ENCODE measurements around the gene NUDT21.

NUDT21 gene

DNA sequence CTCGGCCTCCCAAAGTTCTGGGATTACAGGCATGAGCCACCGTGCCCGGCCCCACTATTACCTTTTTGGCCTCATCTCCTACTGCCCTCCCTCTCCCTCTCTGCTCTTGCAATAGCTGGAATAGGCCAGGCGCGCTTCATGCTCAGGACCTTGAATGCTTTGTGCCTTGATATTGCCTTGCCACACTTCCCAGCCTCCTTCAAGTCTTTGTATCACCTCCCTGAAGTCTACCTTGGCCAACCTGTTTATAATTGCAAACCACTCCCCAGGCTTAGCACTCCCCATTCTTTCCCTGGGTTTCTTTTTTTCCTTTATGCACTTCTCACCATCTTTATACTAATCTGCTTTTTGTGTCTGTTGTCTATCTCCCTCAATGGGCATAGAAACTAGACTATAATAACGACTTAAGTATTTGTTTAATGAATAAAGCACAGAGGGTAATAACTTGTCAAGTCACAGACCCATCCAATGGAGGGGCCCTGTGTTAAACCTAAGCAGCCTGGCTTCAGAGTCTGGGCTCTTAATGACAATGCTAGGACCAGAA, 6.9 kb upstream of the NUDT21 start:
- H3K4me3 ChIP-seq (ENCODE audit: low read depth in 1 of 2, low read length in 2 of 2) = no peak overlapping the region
- H3K27me3 ChIP-seq (ENCODE audit: low read depth, low read length) = no peaks in the 10 kb centered on the region
- no peaks in the 10 kb centered on the region for H3K9me3 ChIP-seq (ENCODE audit: control insufficient read depth in 1 of 2, low read length in 2 of 2)
- peaks cover 45 to 69% of the 10 kb centered on the region in 2 donors for H3K36me3 ChIP-seq (ENCODE audit: control insufficient read depth in 1 of 2, insufficient read depth in 2 of 2, low read length in 2 of 2)
- peaks cover 0 to 4% of the 10 kb centered on the region in 2 donors for H3K4me1 ChIP-seq (ENCODE audit: control insufficient read depth in 1 of 2, insufficient read depth in 2 of 2, low read length in 2 of 2)
- no peak overlapping the region for H3K27ac ChIP-seq (ENCODE audit: low read length)

DNA sequence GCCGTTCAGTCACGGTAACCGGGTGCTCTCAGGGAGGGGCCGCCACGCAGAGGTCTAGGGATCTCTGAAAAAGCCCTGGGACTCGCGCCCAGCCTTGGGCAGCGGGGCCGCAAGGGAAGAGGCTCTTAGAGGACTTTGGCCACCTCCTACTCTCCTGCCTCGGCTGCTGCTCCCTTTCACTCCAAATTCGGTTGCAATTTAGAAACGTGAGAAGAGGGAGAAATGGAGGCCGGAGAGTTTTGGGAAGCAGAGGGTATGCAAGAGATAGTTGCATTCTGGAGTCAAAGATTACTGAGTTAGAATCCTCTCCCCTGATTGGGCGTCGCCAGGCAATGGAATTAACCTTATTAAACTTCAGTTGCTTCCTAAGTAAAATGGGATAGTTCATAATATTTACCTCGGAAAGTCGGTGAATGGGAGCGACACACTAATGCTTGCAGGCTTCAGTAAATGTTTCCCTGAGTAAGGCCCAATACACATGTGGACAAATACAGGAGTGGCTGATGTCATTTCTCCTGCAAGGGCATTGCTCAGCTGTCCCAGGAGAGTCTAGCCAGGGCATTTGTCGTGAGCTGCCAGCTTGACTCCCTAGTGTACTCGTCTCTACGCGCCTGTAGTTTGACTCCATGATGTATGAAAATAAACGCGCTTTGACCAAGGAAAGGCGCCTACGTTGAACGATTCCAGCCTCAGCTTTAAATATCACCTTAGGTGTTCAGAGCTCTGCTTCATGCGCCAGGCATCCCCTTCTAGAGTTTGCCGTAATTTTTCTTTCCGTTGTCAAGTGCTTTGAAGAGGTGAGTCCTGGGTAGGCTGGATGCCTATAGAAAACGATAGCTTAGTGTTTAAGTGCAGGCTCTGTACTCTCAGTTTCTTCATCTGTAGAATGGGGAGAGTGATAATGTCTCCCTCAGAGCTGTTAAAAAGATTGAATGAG, 889 bp upstream of the NUDT21 start:
- Histone ChIP-seq H3K9me3 (ENCODE audit: control insufficient read depth in 1 of 2, low read length in 2 of 2) (no peaks in the 10 kb centered on the region), H3K36me3 (ENCODE audit: control insufficient read depth in 1 of 2, insufficient read depth in 2 of 2, low read length in 2 of 2) (peaks cover 28 to 35% of the 10 kb centered on the region in 2 donors), H3K27ac (ENCODE audit: low read length) (peak overlapping the region; percentile 82), H3K27me3 (ENCODE audit: low read depth, low read length) (no peaks in the 10 kb centered on the region), H3K4me1 (ENCODE audit: control insufficient read depth in 1 of 2, insufficient read depth in 2 of 2, low read length in 2 of 2) (peaks cover 18 to 30% of the 10 kb centered on the region in 2 donors), H3K4me3 (ENCODE audit: low read depth in 1 of 2, low read length in 2 of 2) (peak overlapping the region; percentile 98 to 99)

DNA sequence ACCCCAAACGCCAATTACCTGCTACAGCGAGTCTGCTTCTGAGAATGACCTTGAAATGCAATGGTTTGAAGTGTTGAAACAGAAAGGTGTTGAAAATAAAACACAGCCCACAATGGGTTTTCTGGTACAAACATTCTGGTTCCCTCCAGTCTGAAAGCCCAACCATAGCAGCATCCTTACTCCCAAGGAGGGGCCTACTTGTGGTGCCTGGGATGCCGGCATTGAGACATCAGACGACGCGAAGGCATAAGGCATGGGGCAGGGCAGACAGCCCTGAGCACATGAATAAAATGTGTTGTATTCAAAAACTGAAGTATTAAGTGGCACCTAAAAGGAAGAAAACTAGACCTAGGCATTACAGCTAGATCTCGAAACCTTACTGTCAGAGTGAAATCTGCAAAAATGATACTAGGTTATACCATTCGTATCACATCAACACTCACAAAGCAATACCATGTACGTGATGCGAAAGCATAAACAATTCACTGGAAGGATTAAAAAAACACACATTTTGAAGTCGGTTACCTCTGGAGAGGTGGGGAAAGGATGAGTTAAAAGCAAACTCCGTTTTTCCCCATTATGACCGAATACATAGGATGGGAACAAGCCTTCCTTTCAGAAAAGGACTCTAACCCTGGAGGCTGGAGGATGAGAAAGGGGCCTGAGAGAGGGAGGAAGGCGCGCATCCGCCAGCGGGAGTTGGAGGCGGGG, 702 bp downstream of the NUDT21 start:
- H3K4me1 ChIP-seq (ENCODE audit: control insufficient read depth in 1 of 2, insufficient read depth in 2 of 2, low read length in 2 of 2) = peaks cover 18 to 30% of the 10 kb centered on the region in 2 donors
- no peaks in the 10 kb centered on the region for H3K27me3 ChIP-seq (ENCODE audit: low read depth, low read length)
- H3K27ac ChIP-seq (ENCODE audit: low read length) = peak overlapping the region; percentile 70
- peak overlapping the region; percentile 98 to 99 for H3K4me3 ChIP-seq (ENCODE audit: low read depth in 1 of 2, low read length in 2 of 2)
- no peaks in the 10 kb centered on the region for H3K9me3 ChIP-seq (ENCODE audit: control insufficient read depth in 1 of 2, low read length in 2 of 2)
- peaks cover 20 to 30% of the 10 kb centered on the region in 2 donors for H3K36me3 ChIP-seq (ENCODE audit: control insufficient read depth in 1 of 2, insufficient read depth in 2 of 2, low read length in 2 of 2)

DNA sequence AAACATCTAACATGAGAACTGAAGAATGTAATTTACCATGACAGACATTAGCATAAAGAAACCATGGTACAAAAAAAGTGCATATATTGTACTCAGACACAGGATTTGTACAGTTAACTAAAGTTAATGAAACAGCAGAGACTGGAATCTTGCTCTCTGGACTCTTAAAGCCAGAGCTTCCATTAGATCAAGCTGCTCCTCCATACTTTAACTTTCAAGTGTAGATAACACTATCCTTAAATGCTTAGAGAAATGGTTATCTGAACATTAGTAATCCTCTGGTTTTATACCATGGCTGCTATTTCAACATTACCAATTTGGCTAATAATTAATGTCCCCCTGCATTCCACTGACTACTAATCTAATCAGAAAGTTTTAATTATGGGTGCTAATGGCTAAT, 3.1 kb downstream of the NUDT21 start:
- Histone ChIP-seq H3K27me3 (ENCODE audit: low read depth, low read length) (no peaks in the 10 kb centered on the region), H3K36me3 (ENCODE audit: control insufficient read depth in 1 of 2, insufficient read depth in 2 of 2, low read length in 2 of 2) (peaks cover 19 to 20% of the 10 kb centered on the region in 2 donors), H3K4me3 (ENCODE audit: low read depth in 1 of 2, low read length in 2 of 2) (no peak overlapping the region), H3K27ac (ENCODE audit: low read length) (no peak overlapping the region), H3K9me3 (ENCODE audit: control insufficient read depth in 1 of 2, low read length in 2 of 2) (no peaks in the 10 kb centered on the region), H3K4me1 (ENCODE audit: control insufficient read depth in 1 of 2, insufficient read depth in 2 of 2, low read length in 2 of 2) (peaks cover 18 to 26% of the 10 kb centered on the region in 2 donors)

DNA sequence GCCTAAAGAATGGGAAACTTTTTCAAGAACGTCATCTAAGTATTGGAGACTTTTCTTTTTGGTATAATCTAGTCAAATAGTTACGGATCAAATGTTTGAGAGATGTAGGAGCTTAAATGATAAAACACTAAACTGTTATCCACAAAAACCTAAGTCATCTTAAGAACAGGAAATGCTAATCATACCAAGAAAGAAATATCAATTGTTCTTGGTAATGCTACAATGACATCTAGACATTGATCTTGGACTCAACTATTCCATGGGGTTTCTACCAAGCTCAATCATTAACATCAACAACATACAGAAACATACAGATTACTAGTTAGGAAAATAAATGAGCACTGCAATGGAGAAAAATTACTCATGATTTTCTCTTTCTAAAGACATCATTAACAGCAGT, 3.8 kb downstream of the NUDT21 start:
- no peak overlapping the region for H3K27ac ChIP-seq (ENCODE audit: low read length)
- H3K4me1 ChIP-seq (ENCODE audit: control insufficient read depth in 1 of 2, insufficient read depth in 2 of 2, low read length in 2 of 2) = peaks cover 14 to 18% of the 10 kb centered on the region in 2 donors
- no peaks in the 10 kb centered on the region for H3K27me3 ChIP-seq (ENCODE audit: low read depth, low read length)
- H3K9me3 ChIP-seq (ENCODE audit: control insufficient read depth in 1 of 2, low read length in 2 of 2) = no peaks in the 10 kb centered on the region
- no peak overlapping the region for H3K4me3 ChIP-seq (ENCODE audit: low read depth in 1 of 2, low read length in 2 of 2)
- H3K36me3 ChIP-seq (ENCODE audit: control insufficient read depth in 1 of 2, insufficient read depth in 2 of 2, low read length in 2 of 2) = peaks cover 23 to 25% of the 10 kb centered on the region in 2 donors

DNA sequence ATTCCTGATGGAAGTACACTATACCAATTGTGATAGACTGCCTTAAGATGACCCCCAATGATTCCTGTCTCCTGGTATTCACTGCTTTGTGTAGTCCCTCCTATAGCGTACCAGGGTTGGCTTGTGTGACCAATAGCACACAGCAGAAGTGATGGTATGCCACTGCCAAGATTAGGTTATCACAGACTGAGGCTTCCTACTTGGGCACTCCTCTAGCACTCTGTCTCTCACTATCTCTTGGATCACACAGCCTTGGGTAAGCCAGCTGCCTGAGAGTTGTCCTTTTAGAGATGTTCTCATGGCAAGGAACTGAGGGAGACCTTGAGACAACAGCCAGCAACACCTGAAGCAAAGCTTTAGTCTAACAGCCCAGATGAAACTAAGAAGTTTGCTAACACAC, 13.1 kb downstream of the NUDT21 start:
- Histone ChIP-seq H3K9me3 (ENCODE audit: control insufficient read depth in 1 of 2, low read length in 2 of 2) (no peaks in the 10 kb centered on the region), H3K4me1 (ENCODE audit: control insufficient read depth in 1 of 2, insufficient read depth in 2 of 2, low read length in 2 of 2) (no peaks in the 10 kb centered on the region), H3K27ac (ENCODE audit: low read length) (no peak overlapping the region), H3K27me3 (ENCODE audit: low read depth, low read length) (no peaks in the 10 kb centered on the region), H3K36me3 (ENCODE audit: control insufficient read depth in 1 of 2, insufficient read depth in 2 of 2, low read length in 2 of 2) (peaks cover 45 to 49% of the 10 kb centered on the region in 2 donors), H3K4me3 (ENCODE audit: low read depth in 1 of 2, low read length in 2 of 2) (no peak overlapping the region)

DNA sequence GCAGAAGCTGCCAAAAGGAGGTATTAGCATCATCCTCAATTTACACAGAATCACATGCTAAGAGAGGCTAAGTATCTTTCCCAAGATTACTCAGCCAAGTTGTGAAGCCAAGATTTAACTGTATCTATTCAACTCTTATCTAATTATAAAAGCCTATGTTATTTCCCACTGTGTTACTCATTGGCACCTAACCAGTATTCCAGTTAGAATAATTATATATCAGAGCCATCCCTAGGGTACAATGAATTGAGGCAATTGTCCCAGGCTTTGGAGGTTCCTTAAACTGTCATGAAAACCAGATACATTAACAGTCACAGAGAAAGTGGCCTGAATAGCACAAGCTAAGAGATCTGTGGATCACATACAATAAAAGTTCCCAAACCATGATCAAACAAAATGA, 14.9 kb downstream of the NUDT21 start:
- H3K36me3 ChIP-seq (ENCODE audit: control insufficient read depth in 1 of 2, insufficient read depth in 2 of 2, low read length in 2 of 2) = peaks cover 45 to 48% of the 10 kb centered on the region in 2 donors
- no peaks in the 10 kb centered on the region for H3K27me3 ChIP-seq (ENCODE audit: low read depth, low read length)
- no peak overlapping the region for H3K4me3 ChIP-seq (ENCODE audit: low read depth in 1 of 2, low read length in 2 of 2)
- H3K4me1 ChIP-seq (ENCODE audit: control insufficient read depth in 1 of 2, insufficient read depth in 2 of 2, low read length in 2 of 2) = no peaks in the 10 kb centered on the region
- no peaks in the 10 kb centered on the region for H3K9me3 ChIP-seq (ENCODE audit: control insufficient read depth in 1 of 2, low read length in 2 of 2)
- H3K27ac ChIP-seq (ENCODE audit: low read length) = no peak overlapping the region

DNA sequence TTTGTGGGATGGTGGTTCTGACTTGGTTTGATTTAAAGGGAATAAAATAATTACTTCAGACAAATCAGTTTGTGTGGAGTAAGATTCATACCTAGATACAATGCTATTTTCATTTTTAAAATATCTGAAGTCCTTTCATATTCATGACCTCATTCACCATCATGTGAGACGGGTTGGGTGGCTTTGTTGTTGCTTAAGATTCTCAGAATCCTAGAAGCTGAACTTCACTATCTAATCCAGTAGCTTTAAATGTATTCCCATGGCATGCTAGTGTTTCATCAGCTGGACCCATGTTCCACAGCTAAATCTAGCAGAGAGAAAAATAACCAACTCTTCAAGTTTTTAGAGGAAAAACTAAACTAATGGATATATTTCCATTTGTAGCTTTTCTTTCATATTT, 23.0 kb downstream of the NUDT21 start:
- Histone ChIP-seq H3K27me3 (ENCODE audit: low read depth, low read length) (no peaks in the 10 kb centered on the region), H3K4me3 (ENCODE audit: low read depth in 1 of 2, low read length in 2 of 2) (no peak overlapping the region), H3K27ac (ENCODE audit: low read length) (no peak overlapping the region), H3K36me3 (ENCODE audit: control insufficient read depth in 1 of 2, insufficient read depth in 2 of 2, low read length in 2 of 2) (peaks cover 19 to 20% of the 10 kb centered on the region in 2 donors), H3K9me3 (ENCODE audit: control insufficient read depth in 1 of 2, low read length in 2 of 2) (no peaks in the 10 kb centered on the region), H3K4me1 (ENCODE audit: control insufficient read depth in 1 of 2, insufficient read depth in 2 of 2, low read length in 2 of 2) (peaks cover 2 to 4% of the 10 kb centered on the region in 2 donors)

DNA sequence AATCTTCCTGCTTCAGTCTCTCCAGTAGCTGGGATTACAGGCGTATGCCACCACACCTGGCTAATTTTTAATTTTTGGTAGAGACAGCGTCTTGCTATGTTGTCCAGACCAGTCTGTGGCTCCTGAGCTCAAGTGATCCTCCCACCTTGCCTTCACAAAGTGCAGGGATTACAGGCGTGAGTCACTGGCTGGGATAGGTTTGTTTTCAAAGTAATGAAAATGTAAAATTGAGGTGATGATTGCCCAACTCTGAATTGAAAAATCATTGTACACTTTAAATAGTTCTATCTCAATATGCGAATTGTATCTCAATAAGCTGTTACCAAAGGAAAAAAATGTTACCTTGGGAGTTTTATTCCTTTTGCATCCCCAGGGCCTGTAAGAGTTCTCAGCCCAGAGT, 24.5 kb downstream of the NUDT21 start:
- H3K27ac ChIP-seq (ENCODE audit: low read length) = no peak overlapping the region
- H3K36me3 ChIP-seq (ENCODE audit: control insufficient read depth in 1 of 2, insufficient read depth in 2 of 2, low read length in 2 of 2) = peaks cover 12 to 13% of the 10 kb centered on the region in 2 donors
- no peaks in the 10 kb centered on the region for H3K27me3 ChIP-seq (ENCODE audit: low read depth, low read length)
- peaks cover 4 to 17% of the 10 kb centered on the region in 2 donors for H3K4me1 ChIP-seq (ENCODE audit: control insufficient read depth in 1 of 2, insufficient read depth in 2 of 2, low read length in 2 of 2)
- H3K9me3 ChIP-seq (ENCODE audit: control insufficient read depth in 1 of 2, low read length in 2 of 2) = no peaks in the 10 kb centered on the region
- H3K4me3 ChIP-seq (ENCODE audit: low read depth in 1 of 2, low read length in 2 of 2) = no peak overlapping the region

DNA sequence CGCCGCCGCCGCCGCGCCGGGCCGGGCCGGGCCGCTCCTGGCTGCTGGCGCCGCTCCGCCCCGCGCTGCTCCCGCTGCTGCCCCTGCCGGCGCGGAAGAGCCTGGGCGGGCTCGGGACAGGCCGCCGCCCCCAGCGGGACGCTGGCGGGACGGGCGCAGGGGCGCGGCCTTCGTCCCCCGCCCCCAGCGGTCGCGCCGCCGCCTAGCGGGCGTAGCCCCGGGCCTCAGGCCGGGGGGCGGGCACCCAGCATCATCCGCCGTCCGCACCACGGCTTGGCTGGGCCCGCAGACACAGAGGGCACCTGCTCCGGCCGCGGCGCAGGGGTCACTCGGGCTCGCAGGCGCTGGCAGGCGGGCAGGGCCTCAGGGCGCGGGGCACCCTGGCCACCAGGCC, 25.7 kb downstream of the NUDT21 start, which contains the start of gene AMFR:
TSS of gene AMFR (minus strand) at position 107 of the 394 bp plus-strand sequence. CDS start 218 bp downstream, outside the sequence.
- H3K9me3 ChIP-seq (ENCODE audit: control insufficient read depth in 1 of 2, low read length in 2 of 2) = no peaks in the 10 kb centered on the region
- peak within 1 kb of the TSS; percentile 59 for H3K27ac ChIP-seq (ENCODE audit: low read length)
- H3K27me3 ChIP-seq (ENCODE audit: low read depth, low read length) = no peaks in the 10 kb centered on the region
- H3K4me1 ChIP-seq (ENCODE audit: control insufficient read depth in 1 of 2, insufficient read depth in 2 of 2, low read length in 2 of 2) = peaks cover 4 to 22% of the 10 kb centered on the region in 2 donors
- peak within 1 kb of the TSS; percentile 70 to 87 for H3K4me3 ChIP-seq (ENCODE audit: low read depth in 1 of 2, low read length in 2 of 2)
- H3K36me3 ChIP-seq (ENCODE audit: control insufficient read depth in 1 of 2, insufficient read depth in 2 of 2, low read length in 2 of 2) = peaks cover 2 to 4% of the 10 kb centered on the region in 2 donors

Data from muscle layer of duodenum (tissue), 2 donors.